Tibial artery (tissue), 4 donors: ENCODE measurements around the gene INO80E.

Source experiments
- DNase-seq, 2 donors: peaks; one replicate each; pipeline ENCODE4 v3.0.0-alpha.2; 2019
- H3K27ac ChIP-seq, 2 donors: fragments of 200-600 bp; sonication (generic) in 1 of 2; 1 replicate in 1 of 2; 2 replicates in 1 of 2; pipeline ENCODE4 v1.5.1; 2018 to 2019; ENCODE audit warnings: mild to moderate bottlenecking in 1 of 2
- H3K27me3 ChIP-seq, 2 donors: fragments of 200-600 bp; sonication (generic) in 1 of 2; one replicate each; pipeline versions ENCODE4 v1.5.1 to v1.6.0; 2016 to 2019
- H3K36me3 ChIP-seq, 3 donors: fragments of 200-600 bp; sonication (generic) in 2 of 3; one replicate each; pipeline ENCODE4 v1.5.1; 2016 to 2019; ENCODE audit warnings: mild to moderate bottlenecking in 2 of 3
- H3K4me1 ChIP-seq, 4 donors: fragments of 200-600 bp; sonication (generic) in 2 of 4; 1 replicate in 3 of 4; 2 replicates in 1 of 4; pipeline ENCODE4 v1.5.1; 2016 to 2019
- H3K4me3 ChIP-seq, 2 donors: fragments of 200-600 bp; sonication (generic) in 1 of 2; 1 replicate in 1 of 2; 2 replicates in 1 of 2; pipeline ENCODE4 v1.5.1; 2018 to 2019; ENCODE audit warnings: mild to moderate bottlenecking in 2 of 2
- H3K9me3 ChIP-seq, 3 donors: fragments of 200-600 bp; sonication (generic) in 1 of 3; one replicate each; pipeline ENCODE4 v1.5.1; 2016 to 2019
- CTCF ChIP-seq, 2 experiments: fragments of 200-600 bp in 1 of 2; fragments of 450-650 bp in 1 of 2; IDR thresholded peaks; one replicate each; pipeline ENCODE4 v1.5.1; 2017 to 2019; ENCODE audit warnings: antibody characterized with exemption in 2 of 2, mild to moderate bottlenecking in 1 of 2, moderate library complexity in 1 of 2
- intact Hi-C: fragments of 100-400 bp; cut with DNase I; formaldehyde crosslinking; loops from one replicate; pipeline ENCODE4 v1.15.0; 2023; ENCODE audit warnings: low total_unique reads

The INO80E gene

GRCh38 chr16:29991571-29991904 lies 4.5 kb upstream of the INO80E start:
- H3K36me3 ChIP-seq, result peaks cover 40 to 73% (median 62%) of the 10 kb centered on the region in 3 donors
- intact Hi-C loops, result loop anchor here (10.0 kb wide), 1 partner anchor 177 kb away; the partner anchor contains the start of genes PAGR1 and PRRT2

GRCh38 chr16:29992344-29992967 lies 3.6 kb upstream of the INO80E start:
- H3K4me3 ChIP-seq, result no peak overlapping the region
- H3K9me3 ChIP-seq, result no peaks in the 10 kb centered on the region
- peaks cover 0 to 23% (median 18%) of the 10 kb centered on the region in 4 donors for H3K4me1 ChIP-seq
- H3K27ac ChIP-seq, result no peak overlapping the region
- DNase-seq, result no peak
- no peaks in the 10 kb centered on the region for H3K27me3 ChIP-seq
- peaks cover 31 to 64% (median 53%) of the 10 kb centered on the region in 3 donors for H3K36me3 ChIP-seq
- TF ChIP-seq CTCF (IDR thresholded peaks at IDR 0.05), result no peak
- intact Hi-C loops, result loop anchor here (10.0 kb wide), 1 partner anchor 178 kb away; the partner anchor contains the start of genes PAGR1 and PRRT2

More at GRCh38 chr16:29991571-29991904, 4.5 kb upstream of the INO80E start:
- Histone ChIP-seq H3K9me3 (no peaks in the 10 kb centered on the region), H3K27me3 (no peaks in the 10 kb centered on the region), H3K4me3 (no peak overlapping the region), H3K27ac (no peak overlapping the region), H3K4me1 (peaks cover 0 to 17% (median 11%) of the 10 kb centered on the region in 4 donors)
- no peak for DNase-seq
- TF ChIP-seq CTCF (IDR thresholded peaks at IDR 0.05), result no peak

- Histone ChIP-seq H3K4me1 (peaks cover 0 to 23% (median 18%) of the 10 kb centered on the region in 4 donors), H3K36me3 (peaks cover 22 to 62% (median 44%) of the 10 kb centered on the region in 3 donors), H3K27ac (no peak overlapping the region), H3K9me3 (no peaks in the 10 kb centered on the region), H3K4me3 (no peak overlapping the region), H3K27me3 (no peaks in the 10 kb centered on the region)
- DNase-seq, result no peak
- no peak for TF ChIP-seq CTCF (IDR thresholded peaks at IDR 0.05)
- intact Hi-C loops, result loop anchor here (10.0 kb wide), 1 partner anchor 179 kb away; the partner anchor contains the start of genes PAGR1 and PRRT2
Measured at GRCh38 chr16:29993191-29993902, 2.7 kb upstream of the INO80E start.

GRCh38 chr16:29993903-29994599 lies 2.0 kb upstream of the INO80E start:
- no peaks in the 10 kb centered on the region for H3K9me3 ChIP-seq
- peaks cover 0 to 23% (median 18%) of the 10 kb centered on the region in 4 donors for H3K4me1 ChIP-seq
- no peak for TF ChIP-seq CTCF (IDR thresholded peaks at IDR 0.05)
- no peak for DNase-seq
- peak overlapping the region in 1 of 2 donors; percentile 87 for H3K27ac ChIP-seq
- intact Hi-C loops, result loop anchor here (10.0 kb wide), 1 partner anchor 179 kb away; the partner anchor contains the start of genes PAGR1 and PRRT2
- H3K27me3 ChIP-seq, result no peaks in the 10 kb centered on the region
- peaks cover 19 to 55% (median 37%) of the 10 kb centered on the region in 3 donors for H3K36me3 ChIP-seq
- H3K4me3 ChIP-seq, result peak overlapping the region; percentile 66 to 75

GRCh38 chr16:29994600-29995323 lies 1.3 kb upstream of the INO80E start:
- Histone ChIP-seq H3K9me3 (no peaks in the 10 kb centered on the region), H3K36me3 (peaks cover 19 to 53% (median 36%) of the 10 kb centered on the region in 3 donors), H3K27me3 (no peaks in the 10 kb centered on the region), H3K4me1 (peaks cover 0 to 23% (median 18%) of the 10 kb centered on the region in 4 donors), H3K4me3 (peak overlapping the region; percentile 66 to 75), H3K27ac (peak overlapping the region; percentile 87 to 95)
- intact Hi-C loops, result loop anchor here (10.0 kb wide), 1 partner anchor 180 kb away; the partner anchor contains the start of genes PAGR1 and PRRT2
- no peak for TF ChIP-seq CTCF (IDR thresholded peaks at IDR 0.05)
- DNase-seq, result no peak
